NCI-H2196 (cell line): Measurements from ENCODE around the gene TOMM20.
"Not testable (repeated sequence)": the region's sequence is repeated elsewhere in the genome, so short reads cannot be mapped to it uniquely, and the experiment has no call there.

Experiments used
- DNase-seq: peaks from one replicate; lab custom pipeline; 2025; ENCODE audit not compliant: unreplicated experiment; lab: John Stamatoyannopoulos, UW

TOMM20 gene

DNA sequence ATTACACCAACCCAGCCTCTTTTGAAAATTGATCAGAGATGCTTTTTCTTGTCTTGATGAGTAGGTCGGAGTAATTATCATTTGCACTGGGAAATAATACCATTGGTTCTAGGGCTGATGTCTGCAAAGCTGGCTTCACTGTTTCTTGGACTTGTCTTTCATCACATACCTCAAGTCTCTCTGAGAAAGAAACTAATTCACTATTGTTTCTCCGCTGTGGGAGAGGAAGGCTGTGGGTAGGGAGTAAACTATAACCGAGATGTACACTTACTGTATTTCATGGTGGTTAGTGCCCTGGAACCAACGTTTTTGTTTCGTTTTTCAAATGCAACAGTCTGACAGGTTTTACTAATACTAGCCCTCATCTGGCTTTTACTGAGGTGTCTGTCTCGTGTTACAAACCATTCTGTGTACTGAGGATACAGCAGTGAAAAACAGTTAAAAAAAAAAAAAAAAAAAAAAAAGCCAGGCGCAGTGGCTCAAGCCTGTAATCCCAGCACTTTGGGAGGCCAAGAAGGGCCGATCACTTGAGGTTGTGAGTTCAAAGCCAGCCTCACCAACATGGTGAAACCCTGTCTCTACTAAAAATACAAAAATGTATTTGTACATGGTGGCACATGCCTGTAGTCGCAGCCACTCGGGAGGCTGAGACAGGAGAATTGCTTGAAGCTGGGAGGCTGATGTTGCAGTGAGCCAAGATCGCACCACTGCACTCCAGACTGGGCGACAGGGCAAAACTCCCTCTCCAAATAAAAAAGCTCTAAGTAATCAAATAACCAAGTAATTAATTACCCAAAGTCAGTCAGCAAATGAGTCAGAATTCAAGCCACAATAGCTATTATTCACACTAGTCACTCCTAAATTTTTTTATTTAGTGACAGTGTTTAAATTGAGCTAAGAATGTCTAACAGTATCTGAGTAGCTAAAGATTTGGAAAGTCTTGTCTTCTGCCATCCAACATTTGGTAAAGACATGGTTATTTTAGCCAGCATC lies 23.3 kb downstream of the TOMM20 start:
- no peak for DNase-seq

DNA sequence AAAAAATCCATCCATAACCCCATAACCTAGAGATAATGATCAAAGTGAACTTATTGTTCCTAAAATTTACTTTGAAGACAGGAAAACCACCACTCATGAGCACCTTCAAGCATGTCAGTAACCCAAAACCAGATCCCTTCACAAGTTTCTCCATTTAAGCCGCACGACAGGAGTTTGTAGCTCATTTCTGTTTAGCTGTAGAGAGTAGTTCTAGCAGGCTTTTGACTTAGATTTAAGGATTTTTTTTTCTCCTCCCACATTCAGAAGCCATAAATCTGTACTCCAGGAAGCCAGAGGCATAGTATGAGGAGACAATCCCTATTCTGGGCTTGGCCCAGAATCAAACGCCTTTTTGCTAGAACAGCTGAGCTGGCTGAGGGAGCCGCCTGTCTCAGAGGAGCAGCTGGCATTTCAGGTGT lies 25.6 kb downstream of the TOMM20 start:
- peak; percentile 2 for DNase-seq

DNA sequence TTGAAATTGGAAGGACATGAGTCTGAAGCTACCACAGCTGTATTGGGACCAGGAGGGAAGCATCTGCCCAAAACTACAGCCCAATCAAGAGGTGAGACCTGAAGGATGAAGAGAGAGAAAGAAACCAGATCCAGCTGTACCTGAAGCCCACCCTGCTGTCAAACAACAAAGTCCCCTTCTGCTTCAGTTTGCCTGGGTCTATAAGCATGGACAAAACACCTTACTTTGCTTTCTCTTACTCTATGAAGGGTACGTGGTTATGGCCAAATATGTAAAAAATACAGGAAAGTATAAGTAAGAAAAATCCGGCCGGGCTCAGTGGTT lies 26.4 kb downstream of the TOMM20 start:
- no peak for DNase-seq

DNA sequence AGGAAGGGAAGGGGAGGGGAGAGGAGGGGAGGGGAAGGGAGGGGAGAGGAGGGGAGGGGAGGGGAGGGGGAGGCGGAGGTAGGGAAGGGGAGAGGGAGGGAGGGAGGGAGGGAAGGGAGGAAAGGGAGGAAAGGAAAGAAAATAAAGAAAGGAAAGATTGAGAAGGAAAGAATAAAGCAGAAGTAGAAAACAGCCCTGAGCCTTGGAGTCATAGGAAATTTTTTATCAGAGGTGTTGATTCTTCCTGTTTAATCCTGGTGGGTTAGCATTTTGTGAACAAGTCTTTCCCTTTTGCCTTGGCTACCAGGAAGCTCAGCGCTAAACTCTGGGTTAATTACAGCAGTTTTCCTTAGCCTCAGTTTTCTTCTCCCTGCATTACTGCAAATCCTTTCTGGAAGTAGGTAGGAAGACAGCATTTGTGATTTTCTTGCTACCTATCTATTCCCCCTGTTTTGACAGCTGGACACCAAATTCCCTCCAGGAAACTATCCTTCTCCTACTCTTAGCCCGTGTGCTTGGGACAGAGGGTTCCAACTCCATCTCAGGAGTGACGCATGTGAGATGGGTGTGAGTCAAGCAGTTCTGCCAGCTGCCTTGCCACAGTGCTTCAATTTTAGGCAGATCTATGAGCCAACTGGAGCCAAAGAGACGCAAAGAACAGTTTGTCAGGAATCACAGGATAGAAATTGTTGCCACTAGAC lies 26.9 kb downstream of the TOMM20 start:
- DNase-seq = no peak

DNA sequence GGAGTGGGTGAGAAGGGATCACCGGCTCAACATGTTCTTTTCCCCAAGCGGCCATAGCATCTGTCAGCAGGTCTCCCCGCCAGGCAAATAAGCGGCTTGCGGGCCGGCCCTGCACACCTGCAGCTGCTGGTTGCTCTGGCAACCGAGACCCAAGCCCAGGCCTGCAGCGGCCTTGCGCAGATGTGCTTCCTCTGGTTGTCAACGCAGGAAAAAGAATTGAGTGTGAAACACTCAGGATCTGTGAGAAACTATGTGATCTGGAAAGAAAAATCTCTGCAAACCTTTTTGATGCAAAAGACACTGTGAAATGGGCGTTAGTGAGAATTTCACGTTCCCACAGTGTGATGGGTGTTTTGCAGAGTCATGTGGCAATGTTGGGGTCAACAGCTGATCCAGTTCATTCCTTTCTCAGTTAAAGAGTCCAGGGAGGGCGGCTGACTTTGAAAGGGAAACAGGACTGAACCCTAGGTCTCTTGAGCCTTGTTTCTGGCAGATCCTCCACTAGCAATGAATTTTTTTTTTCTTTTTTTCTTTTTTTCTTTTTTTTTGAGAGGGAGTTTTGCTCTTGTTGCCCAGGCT lies 28.4 kb downstream of the TOMM20 start:
- no peak for DNase-seq

DNA sequence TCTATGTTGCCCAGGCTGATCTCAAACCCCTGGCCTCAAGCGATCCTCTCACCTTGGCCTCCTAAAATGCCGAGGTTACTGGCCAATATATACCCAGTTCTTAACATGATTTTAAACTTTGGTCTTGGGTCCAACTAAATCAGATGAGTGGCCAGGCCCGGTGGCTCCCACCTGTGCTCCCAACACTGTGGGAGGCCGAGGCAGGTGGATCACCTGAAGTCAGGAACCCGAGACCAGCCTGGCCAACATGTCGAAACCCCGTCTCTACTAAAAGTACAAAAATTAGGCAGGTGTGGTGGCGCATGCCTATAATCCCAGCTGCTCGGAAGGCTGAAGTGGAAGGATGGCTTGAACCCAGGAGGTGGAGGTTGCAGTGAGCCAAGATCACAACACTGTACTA lies 29.6 kb downstream of the TOMM20 start:
- DNase-seq = no peak

DNA sequence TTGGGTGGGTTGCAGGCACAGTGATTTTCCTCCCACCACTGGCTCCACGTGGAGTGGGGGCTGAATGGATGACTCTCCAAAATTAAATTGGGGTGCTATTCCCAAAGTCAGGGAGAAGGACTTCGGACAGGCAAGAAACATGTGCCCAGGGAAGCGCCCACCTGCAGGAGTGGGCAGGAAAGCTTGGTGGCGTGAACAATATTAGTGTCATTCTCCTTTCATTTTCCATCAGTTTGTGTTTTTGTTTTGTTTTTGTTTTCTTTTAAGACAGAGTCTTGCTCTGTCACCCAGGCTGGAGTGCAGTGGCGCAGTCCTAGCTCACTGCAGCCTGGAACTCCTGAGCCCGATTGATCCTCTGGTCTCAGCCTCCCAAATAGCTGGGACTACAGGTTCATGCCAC lies 30.1 kb downstream of the TOMM20 start:
- DNase-seq = no peak

DNA sequence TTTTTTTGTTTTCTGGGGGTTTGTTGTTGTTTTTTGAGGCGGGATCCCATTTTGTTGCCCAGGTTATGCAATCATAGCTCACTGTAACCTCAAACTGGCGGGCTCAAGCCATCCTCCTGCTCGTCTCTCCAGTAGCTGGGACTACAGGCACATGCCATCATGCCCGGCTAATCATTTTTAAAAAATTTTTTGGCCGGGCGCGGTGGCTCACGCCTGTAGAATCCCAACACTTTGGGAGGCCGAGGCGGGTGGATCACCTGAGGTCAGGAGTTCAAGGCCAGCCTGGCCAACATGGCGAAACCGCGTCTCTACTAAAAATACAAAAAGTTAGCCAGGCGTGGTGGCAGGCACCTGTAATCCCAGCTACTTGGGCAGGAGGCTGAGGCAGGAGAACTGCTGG lies 31.1 kb downstream of the TOMM20 start:
- not testable (repeated sequence) for DNase-seq

DNA sequence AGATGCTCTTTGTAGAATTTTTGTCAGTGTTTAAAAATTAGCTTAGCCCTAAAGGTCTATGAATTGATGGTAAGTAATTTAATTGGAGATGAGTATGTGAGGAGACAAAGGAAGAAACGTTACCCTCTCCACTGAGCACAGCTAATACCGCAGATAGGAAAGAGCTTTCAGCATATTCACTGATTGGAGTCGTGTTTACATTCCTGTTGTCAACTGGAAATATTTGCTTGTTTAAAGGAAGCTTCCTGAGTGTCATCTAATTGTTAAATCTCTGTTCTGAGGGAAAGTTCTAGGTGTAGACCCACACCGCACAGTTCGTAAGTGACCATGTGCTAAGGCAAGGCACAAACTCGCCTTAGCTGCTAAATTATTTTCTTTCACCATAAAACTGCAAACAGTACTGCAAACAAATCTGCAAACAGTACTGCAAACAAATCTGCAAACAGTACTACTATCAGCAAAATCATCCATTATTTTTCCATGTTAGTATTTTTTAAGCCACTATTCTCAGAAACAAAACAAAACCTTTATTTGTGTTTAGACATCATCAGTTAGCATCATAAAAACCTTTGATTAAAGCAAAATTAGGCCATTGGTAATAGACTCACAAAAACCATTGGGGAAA lies 32.6 kb downstream of the TOMM20 start:
- DNase-seq = no peak

DNA sequence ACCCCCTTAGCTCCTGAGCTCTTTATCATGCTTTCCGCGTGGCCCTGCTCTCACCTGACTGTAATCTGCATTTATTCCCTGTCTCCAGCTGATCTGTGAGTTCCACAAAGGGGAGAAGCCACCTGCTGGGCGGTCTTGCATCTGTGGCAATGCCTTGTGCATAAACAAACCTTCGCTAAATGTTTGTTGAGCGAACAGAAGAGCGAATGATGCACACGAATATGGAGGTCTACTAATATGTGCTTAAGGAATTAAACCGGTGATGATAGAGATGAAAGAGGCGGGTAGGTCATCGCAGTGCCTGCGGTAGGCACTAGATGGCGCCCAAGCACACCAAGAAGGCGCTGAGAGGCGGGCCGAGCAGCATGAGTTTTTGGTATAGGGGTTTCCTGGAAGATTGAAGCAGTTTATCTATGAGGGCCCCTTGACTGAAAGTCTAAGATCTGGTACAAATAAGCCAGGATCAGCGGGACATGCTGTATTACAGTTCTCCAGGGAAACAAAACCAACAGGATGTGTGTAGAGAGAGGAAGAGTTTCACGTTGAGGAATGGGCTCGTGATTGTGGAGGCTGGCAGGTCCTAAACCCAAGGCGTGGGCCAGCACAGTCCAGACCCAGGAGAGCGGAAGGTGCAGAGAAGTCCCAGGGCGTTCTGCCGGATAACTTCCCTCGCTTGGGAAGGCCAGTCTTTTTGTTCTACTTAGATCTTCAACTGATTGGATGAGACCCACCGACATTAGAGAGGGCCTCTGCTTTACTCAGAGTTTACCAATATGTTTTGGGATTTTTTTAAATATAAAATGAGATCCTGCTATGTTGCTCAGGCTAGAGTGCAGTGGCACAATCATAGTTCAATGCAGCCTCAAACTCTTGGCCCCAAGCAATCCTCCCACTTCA lies 34.7 kb downstream of the TOMM20 start:
- DNase-seq = peak; percentile 25

DNA sequence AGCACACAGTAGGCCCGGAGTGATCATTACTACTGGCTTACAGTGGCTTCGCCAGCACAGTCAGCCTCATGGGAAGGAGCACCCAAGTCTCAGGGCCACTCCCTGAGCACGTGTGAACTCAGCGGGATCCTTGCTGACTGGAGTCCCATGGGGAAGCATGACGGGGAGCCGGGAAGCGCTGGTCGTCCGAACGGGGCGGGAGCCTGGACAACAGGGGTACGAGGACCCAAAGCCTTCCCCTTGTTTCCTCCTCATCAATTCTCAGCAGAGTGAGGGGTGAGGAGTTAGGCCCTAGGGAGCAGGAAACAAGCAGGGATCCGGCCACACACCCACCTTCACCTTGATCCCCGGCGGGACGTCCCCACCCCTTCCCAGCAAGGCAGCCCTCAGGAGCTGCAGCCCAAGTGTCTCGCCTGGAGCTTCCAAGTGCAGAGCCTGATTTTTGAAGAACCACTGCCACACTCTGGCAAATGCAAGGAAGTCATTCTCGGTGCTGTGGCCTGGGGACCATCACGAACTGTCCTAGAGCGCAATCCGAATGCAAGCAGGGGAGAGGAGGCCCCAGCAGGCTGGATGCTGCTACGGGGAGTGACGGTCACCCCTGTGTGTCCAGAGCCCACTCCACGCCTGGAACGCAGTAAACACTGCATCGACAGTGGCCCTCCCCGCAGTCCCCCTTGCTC lies 35.5 kb downstream of the TOMM20 start:
- no peak for DNase-seq

DNA sequence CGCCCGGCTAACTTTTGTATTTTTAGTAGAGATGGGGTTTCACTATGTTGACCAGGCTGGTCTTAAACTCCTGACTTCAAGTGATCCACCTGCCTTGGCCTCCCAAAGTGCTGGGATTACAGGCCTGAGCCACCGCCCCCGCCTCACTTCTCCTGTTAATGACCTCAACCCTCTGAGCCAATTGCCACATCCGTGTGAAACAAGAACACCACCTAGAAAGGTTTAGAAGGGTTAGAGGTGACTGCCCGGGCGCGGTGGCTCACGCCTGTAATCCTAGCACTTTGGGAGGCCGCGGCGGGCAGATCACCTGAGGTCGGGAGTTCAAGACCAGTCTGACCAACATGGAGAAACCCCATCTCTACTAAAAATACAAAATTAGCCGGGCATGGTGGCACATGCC lies 36.2 kb downstream of the TOMM20 start:
- not testable (repeated sequence) for DNase-seq

DNA sequence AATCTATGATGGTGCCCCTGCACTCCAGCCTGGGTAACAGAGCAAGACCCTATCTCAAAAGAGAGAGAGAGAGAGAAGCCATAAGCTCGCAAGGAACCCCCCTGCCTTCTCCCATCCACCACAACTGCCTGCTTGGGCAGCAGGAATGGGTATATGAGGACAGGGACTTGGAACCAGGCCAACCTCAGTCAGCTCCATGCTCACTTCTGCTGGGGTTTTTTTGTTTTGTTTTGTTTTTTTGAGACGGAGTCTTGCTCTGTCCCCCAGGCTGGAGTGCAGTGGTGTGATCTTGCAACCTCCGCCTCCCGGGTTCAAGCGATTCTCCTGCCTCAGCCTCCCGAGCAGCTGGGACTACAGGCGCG lies 36.6 kb downstream of the TOMM20 start:
- DNase-seq = not testable (repeated sequence)

DNA sequence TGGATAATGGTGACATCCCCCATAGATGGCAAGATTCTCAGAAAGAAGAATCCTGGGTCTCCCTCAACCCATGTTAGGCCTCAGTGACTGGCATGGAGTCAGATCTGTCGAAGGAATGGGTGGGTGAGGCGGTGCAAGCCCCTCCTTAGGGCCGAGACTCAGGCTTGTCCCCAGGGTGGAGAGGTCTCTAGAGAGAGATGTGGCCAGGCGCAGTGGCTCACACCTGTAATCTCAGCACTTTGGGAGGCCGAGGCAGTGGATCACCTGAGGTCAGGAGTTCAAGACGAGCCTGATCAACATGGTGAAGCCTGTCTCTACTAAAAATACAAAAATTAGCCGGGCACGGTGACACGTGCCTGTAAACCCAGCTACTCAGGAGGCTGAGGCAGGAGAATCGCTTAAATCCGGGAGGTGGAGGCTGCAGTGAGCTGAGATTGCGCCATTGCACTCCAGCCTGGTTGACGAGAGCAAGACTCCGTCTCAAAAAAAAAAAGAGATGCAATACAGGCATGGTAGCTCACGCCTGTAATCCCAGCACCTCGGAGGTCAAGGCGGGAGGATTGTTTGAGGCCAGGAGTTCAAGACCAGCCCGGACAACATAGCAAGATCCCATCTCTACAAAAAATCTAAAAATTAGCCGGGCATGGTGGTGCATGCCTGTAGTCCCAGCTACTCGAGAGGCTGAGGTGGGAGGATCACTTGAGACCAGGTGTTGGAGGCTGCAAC lies 37.2 kb downstream of the TOMM20 start:
- DNase-seq = not testable (repeated sequence)

DNA sequence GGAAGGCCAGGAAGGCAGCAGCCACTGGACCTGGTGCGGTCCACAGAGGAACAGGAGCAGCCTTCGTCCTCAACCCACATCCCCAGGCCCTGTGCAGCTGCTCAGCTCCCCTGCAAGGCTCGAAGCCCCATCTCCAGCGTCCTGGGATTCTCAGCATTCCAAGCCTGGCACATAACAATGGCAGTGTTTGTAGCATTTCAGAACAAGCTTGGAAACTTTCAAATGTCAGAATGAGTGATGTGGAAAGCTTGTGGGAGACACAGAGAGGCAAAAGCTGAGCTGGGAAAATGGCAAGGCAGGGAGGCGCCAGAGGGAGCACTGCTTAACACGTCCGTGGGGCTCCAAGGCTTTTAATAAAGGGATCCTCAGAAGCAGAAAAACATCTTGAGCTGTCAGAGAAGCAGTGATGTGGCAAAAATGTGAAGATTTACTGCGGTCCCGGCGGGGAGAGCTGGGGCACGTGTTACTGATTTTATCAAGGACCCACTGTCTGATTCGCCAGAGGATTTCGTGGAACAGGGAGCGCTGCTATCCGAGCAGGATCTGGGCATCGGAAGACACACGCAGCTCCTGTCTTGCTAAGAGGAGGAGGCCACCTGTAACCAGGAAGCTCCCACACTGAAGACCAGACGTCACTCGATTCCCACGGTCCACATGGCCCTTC lies 38.1 kb downstream of the TOMM20 start:
- DNase-seq = no peak

DNA sequence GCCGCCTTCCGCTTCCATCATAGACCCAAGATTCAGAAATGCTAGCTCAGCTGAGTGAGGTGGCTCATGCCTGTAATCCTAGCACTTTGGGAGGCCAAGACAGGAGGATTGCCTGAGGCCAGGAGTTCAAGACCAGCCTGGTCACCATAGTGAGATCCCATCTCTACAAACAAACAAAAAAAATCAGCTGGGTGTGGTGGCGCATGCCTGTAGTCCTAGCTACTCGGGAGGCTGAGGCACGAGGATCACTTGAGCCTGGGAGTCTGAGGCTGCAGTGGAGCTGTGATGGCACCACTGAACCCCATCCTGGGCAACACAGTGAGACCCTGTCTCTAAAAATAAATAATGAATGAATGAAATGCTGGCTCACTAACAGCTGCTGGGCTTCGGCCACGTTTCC lies 39.7 kb downstream of the TOMM20 start:
- DNase-seq = no peak

DNA sequence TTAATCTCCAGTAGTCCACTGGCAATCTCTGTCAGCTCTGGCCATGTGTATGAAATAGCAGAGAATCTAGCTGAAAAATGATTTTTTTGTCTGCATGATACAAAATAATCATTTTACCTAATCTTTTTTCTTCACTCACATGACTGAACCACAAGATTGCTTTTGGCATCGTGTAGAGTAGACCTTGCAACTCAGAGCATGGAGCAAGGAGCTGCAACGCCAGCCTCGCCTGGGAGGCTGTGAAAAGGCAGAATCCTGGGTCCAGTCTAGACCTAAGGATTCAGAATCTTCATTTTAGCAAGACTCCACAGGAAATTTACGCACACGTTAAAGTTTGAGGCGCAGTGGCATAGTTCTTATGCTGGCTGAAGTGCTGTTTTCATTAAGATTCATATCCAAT lies 40.2 kb downstream of the TOMM20 start:
- no peak for DNase-seq

DNA sequence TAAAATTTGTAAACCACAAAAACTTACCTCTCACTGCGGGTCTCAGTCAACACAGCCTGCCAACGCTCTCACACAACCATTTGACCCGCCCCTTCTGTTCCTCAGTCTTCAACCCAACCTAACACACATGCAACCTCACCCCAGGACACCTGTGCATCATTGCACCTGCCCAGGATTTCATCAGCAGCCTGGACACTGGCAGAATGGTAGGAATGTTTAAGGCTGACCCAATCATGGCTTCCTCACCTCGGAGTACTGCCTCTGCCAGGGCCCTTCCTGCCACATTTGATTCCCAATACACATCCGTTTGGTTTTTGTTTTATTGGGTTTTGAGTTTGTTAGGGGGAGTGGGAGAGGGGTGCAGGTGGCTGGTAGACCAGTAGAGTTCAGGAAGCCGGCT lies 40.7 kb downstream of the TOMM20 start:
- DNase-seq = no peak
